Left ventricle myocardium inferior (tissue), 1 donor: ENCODE measurements around the gene ETNK2. TPM values are rescaled to one million over a fixed set of nuclear protein-coding genes. Genes with fewer than 3 reads are reported as not detected.

Source experiments
- DNase-seq: peaks from one replicate; pipeline ENCODE4 v3.0.0-alpha.2; 2020
- H3K27ac ChIP-seq: fragments of 200-600 bp; replicated peaks from 2 replicates; pipeline ENCODE4 v1.8.0; 2021
- H3K27me3 ChIP-seq: fragments of 200-600 bp; 2 replicates; pipeline ENCODE4 v1.8.0; 2021; ENCODE audit warnings: low read depth
- H3K36me3 ChIP-seq: fragments of 200-600 bp; 2 replicates; pipeline ENCODE4 v1.8.0; 2021
- H3K4me1 ChIP-seq: fragments of 200-600 bp; 2 replicates; pipeline ENCODE4 v1.8.0; 2021
- H3K4me3 ChIP-seq: fragments of 200-600 bp; 2 replicates; pipeline ENCODE4 v1.8.0; 2021; ENCODE audit warnings: mild to moderate bottlenecking, moderate library complexity
- H3K9me3 ChIP-seq: fragments of 200-600 bp; replicated peaks from 2 replicates; pipeline ENCODE4 v1.8.0; 2021
- intact Hi-C: fragments of 100-400 bp; cut with micrococcal nuclease; formaldehyde crosslinking; loops from one replicate; pipeline ENCODE4 v1.11.0; 2022
- total RNA-seq: library from RNA; stranded (reverse); fragmentation: NEBNext Ultra II Directional; extraction: Animal tissue kit (Norgen Biotek cat#: 25700); gene quantifications from one replicate; pipeline ENCODE4 v1.2.1, GENCODE V29; 2021
- TF ChIP-seq, protein P1 (sequence below): fragments of 200-600 bp; IDR thresholded peaks from 2 replicates; pipeline ENCODE4 v1.8.0; 2021; ENCODE audit warnings: antibody characterized with exemption, mild to moderate bottlenecking, borderline replicate concordance
- donor health status: DM: no; HTN: yes; CAD: no; lungs with severe emphysema.

The ETNK2 gene
- total RNA-seq, 1 donor from 2014 or later, result 4.4 TPM

DNA sequence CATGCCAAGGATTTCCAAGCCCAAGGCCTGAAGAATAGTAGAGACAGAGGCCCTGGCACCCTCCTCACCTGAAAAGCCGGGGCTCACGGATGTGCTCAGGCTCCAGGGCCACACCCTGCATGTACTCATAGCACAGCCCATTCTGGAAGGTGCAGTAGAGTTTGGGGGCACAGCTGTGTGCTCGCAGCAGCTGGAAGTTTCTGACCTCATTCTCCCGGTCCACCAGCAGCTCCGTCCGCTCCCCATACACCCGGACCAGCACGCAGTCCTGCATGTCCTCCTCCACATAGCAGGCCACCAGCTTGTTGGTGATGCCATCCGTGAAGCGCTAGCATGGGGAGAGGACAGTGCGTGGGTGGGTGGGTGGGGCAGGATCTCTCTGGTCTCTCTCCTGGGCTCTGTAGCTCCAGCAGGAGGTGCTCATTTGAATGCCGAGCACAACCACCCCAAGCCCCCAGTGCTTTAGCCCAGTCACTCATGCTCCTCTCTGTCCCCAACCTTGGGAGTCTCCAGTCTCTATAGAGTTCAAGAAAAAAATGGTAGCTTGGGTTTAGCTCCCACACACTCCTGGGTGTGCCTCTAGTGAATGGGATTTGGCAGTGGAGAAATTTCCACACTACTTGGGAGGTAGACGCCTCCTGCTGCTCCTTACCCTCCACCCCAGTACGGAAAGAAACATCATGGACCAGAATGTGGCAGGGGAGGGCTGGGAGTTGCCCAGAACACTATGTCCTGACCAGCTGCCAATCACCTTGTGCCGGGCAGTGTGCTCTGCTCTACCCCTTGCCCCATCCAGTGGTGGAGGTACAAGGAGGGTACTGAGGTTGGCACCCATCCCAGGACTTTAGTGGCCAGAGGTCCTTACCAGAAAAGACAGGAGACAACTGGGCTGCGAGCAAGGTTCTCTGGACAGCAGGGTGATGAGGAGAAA lies 1.9 kb downstream of the ETNK2 start:
- intact Hi-C loops, result no loop called here
- H3K27me3 ChIP-seq, result peaks cover 10% of the 10 kb centered on the region
- TF ChIP-seq, protein P1, sequence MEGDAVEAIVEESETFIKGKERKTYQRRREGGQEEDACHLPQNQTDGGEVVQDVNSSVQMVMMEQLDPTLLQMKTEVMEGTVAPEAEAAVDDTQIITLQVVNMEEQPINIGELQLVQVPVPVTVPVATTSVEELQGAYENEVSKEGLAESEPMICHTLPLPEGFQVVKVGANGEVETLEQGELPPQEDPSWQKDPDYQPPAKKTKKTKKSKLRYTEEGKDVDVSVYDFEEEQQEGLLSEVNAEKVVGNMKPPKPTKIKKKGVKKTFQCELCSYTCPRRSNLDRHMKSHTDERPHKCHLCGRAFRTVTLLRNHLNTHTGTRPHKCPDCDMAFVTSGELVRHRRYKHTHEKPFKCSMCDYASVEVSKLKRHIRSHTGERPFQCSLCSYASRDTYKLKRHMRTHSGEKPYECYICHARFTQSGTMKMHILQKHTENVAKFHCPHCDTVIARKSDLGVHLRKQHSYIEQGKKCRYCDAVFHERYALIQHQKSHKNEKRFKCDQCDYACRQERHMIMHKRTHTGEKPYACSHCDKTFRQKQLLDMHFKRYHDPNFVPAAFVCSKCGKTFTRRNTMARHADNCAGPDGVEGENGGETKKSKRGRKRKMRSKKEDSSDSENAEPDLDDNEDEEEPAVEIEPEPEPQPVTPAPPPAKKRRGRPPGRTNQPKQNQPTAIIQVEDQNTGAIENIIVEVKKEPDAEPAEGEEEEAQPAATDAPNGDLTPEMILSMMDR, result no peak
- no peaks in the 10 kb centered on the region for H3K9me3 ChIP-seq
- H3K4me3 ChIP-seq, result peak overlapping the region; percentile 86
- DNase-seq, result no peak
- H3K27ac ChIP-seq, result peak overlapping the region; percentile 74
- no peaks in the 10 kb centered on the region for H3K36me3 ChIP-seq
- peaks cover 25% of the 10 kb centered on the region for H3K4me1 ChIP-seq

DNA sequence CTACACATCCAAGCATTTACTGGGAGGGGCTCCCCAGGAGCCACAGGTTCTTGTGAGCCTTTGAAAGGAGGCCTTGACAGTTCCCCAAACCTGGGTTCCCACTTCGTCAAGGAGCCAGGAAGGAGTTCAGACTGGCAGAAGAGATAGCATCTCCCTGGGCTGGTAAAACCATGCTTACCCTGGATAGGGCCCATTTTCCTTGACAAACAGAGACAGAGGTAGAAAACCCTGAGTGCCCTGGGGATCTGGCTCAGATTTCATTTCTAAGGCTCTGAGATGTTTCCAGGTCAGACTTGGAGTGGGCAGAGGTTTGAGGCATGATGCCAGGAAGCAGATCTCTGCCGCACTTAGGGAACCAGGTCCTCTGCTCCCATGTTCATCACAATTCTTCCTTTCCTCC lies 2.7 kb downstream of the ETNK2 start:
- no peak overlapping the region for H3K27ac ChIP-seq
- TF ChIP-seq, protein P1, result no peak
- H3K4me1 ChIP-seq, result peaks cover 25% of the 10 kb centered on the region
- no peaks in the 10 kb centered on the region for H3K36me3 ChIP-seq
- H3K4me3 ChIP-seq, result no peak overlapping the region
- intact Hi-C loops, result no loop called here
- DNase-seq, result no peak
- no peaks in the 10 kb centered on the region for H3K9me3 ChIP-seq
- peaks cover 2% of the 10 kb centered on the region for H3K27me3 ChIP-seq

DNA sequence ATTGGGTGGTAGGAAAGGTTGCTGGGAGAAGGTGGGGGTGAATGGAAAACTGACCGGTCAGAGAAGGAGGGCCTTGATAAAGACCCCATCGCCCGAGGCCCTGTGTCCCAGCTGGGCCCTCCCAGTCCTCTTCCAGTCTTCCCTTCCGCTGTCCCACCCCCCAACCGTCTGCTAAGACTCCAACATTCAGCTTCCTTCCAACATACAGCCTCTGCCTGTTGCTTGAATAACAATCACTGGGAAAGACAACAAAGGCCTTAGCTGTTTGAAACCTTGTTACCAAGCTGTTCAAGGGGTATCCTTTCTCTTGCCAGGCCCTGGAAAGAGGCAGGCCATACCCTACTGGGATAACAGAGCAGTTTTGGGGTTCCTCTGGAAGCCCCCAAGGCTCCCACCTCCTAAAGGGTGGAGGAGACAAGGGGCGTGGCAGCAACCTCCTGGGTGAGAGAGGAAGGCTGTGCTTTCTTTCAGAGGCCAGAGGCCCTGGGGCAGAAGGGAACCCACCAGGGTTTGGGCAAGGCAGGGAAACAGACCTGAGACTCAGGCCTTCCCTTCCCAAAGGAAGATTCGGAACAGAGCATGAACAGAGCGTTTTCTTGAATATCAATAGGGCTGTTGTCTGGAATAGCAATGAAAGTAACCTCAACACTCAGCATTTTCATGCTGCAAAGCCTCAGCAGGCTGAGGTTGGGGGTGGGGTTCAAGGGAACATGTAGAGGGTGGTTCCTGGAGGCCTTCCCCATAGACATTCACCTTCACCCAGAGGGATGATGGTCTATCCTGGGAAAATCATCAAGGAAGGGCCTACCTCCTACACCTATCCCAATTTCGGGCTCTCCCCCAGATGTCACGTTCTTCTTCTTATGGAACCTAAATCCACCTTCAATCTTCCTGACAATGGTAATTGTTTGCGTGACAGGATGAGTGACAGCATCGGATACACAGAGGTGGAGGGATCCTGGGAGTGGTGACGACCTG lies 4.1 kb downstream of the ETNK2 start:
- Histone ChIP-seq H3K4me1 (peaks cover 23% of the 10 kb centered on the region), H3K27ac (no peak overlapping the region), H3K9me3 (no peaks in the 10 kb centered on the region), H3K27me3 (no peaks in the 10 kb centered on the region), H3K4me3 (no peak overlapping the region), H3K36me3 (no peaks in the 10 kb centered on the region)
- no peak for DNase-seq
- TF ChIP-seq, protein P1, result no peak
- intact Hi-C loops, result no loop called here

DNA sequence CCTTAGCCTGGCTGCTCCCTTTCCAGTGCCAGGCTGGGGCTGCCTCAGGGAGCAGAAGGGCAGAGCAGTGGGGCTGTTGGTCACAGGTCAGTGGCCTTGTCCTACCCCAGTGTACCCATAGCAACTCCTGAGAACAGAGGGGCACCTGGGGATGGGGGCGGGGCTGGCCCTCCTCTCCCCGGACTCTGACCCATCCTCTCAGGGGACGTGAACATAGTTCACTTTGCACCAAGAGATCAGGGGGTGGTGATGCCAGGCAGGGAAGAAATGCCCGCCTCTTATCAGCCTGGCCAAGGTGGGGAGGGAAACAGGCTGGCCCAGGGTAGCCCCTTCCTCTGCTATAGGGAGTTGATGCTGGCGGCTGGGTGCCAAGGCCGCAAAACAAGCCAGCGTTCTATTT lies 4.9 kb downstream of the ETNK2 start:
- Histone ChIP-seq H3K9me3 (no peaks in the 10 kb centered on the region), H3K27ac (no peak overlapping the region), H3K4me1 (peaks cover 16% of the 10 kb centered on the region), H3K27me3 (no peaks in the 10 kb centered on the region), H3K4me3 (no peak overlapping the region), H3K36me3 (no peaks in the 10 kb centered on the region)
- no peak for DNase-seq
- intact Hi-C loops, result no loop called here
- TF ChIP-seq, protein P1, result no peak

DNA sequence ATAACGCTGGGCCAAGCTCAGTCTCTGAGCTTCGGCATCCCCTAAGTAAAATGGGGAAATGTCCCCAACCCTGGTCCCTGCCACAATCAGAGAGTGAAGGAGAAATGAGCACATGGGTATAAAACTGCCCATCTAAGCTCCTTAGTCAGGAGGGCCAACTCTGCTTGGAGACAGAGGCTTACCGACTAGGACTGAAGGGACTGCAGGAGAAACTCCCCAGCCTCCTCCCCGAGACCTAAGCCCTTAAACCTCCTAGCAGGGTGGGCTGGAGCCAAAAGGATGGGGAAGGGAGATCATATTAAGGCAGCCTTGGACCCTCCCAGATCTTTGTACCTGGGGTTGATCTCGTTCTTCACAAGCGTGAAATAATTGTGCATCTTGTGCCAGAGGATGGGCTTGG lies 5.5 kb downstream of the ETNK2 start:
- TF ChIP-seq, protein P1, result no peak
- intact Hi-C loops, result no loop called here
- H3K4me1 ChIP-seq, result peaks cover 10% of the 10 kb centered on the region
- H3K4me3 ChIP-seq, result no peak overlapping the region
- no peaks in the 10 kb centered on the region for H3K36me3 ChIP-seq
- H3K27ac ChIP-seq, result no peak overlapping the region
- no peaks in the 10 kb centered on the region for H3K27me3 ChIP-seq
- no peaks in the 10 kb centered on the region for H3K9me3 ChIP-seq
- DNase-seq, result no peak
